PFSK-1 (cell line): ENCODE measurements around the gene DCAF17.

Source experiments
- FOXP2 ChIP-seq: optimal IDR thresholded peaks from 2 replicates; pipeline ENCODE3; 2011; ENCODE audit warnings: borderline replicate concordance, control low read depth, inconsistent platforms; ENCODE audit not compliant: insufficient read depth; ENCODE audit errors: extremely low read length, extremely low read depth
- POLR2AphosphoS5 ChIP-seq: IDR thresholded peaks from 2 replicates; pipeline ENCODE4 v1.6.1; 2012; ENCODE audit warnings: low read depth, mild to moderate bottlenecking, control low read depth, low read length, moderate library complexity
- SIN3A ChIP-seq: IDR thresholded peaks from 2 replicates; pipeline ENCODE4 v1.6.1; 2012; ENCODE audit warnings: mild to moderate bottlenecking, low read length, moderate library complexity, borderline replicate concordance; ENCODE audit not compliant: insufficient read depth
- TAF1 ChIP-seq: IDR thresholded peaks from 2 replicates; pipeline ENCODE4 v1.6.1; 2012; ENCODE audit warnings: low read length, control low read depth, borderline replicate concordance; ENCODE audit not compliant: insufficient read depth
- TF ChIP-seq, protein P1 (sequence below), 2 experiments: IDR thresholded peaks; 2 replicates each; pipeline versions ENCODE4 v1.6.1 to v1.8.0; 2011 to 2012; ENCODE audit warnings: low read depth in 2 of 2, low read length in 2 of 2, control low read depth in 1 of 2, inconsistent platforms in 1 of 2, mild to moderate bottlenecking in 1 of 2, moderate library complexity in 1 of 2; ENCODE audit not compliant: insufficient read depth in 1 of 2

DCAF17 gene

DNA sequence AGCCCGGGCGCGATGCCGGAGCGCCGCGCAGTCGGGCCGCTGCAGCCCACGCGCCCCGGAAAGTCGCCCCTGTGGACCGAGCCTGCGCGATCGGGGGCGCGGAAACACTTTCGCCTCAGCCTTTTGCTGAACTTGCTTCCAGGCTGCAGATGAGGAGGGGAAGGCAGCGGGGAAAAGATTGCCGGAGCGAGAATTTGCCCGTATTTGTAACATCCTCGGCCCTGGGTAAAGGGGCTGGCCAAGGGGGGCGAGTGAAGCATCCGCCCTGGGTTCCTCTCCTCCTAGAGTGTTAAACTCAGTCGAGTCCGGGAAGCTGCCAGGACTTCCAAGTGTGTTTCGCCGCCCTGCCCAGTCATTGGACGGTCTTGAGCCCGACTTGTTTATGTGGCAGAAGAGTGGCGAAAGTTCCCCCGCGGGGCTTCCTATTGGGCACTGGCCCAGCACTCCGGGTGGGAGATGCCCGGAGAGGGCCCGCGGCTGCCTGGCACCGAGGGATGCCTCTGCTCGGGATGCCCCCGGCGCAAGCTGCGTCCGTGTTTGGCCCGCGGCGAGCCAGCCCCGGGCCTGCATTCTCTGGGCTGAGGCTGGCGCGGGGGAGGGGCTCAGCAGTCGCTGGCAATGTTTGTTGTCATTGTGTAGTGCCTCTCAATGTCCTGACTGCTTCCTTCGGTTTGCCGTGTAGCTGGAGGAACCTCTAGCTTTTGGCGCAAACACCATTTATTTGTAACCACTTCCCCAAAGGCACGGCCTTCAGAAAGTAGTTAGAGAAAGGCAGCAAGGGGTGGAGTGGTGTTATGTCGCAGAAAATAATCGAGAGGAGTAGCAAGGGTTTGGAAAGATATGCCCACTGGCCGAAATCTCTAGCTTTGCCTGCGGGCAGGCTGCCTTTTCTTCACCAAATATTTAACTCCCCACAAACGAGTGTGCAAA lies 89.3 kb downstream of the DCAF17 start:
- no peak for TF ChIP-seq POLR2AphosphoS5
- no peak for TF ChIP-seq FOXP2
- TF ChIP-seq TAF1 = no peak
- no peak for TF ChIP-seq SIN3A
- TF ChIP-seq, protein P1, sequence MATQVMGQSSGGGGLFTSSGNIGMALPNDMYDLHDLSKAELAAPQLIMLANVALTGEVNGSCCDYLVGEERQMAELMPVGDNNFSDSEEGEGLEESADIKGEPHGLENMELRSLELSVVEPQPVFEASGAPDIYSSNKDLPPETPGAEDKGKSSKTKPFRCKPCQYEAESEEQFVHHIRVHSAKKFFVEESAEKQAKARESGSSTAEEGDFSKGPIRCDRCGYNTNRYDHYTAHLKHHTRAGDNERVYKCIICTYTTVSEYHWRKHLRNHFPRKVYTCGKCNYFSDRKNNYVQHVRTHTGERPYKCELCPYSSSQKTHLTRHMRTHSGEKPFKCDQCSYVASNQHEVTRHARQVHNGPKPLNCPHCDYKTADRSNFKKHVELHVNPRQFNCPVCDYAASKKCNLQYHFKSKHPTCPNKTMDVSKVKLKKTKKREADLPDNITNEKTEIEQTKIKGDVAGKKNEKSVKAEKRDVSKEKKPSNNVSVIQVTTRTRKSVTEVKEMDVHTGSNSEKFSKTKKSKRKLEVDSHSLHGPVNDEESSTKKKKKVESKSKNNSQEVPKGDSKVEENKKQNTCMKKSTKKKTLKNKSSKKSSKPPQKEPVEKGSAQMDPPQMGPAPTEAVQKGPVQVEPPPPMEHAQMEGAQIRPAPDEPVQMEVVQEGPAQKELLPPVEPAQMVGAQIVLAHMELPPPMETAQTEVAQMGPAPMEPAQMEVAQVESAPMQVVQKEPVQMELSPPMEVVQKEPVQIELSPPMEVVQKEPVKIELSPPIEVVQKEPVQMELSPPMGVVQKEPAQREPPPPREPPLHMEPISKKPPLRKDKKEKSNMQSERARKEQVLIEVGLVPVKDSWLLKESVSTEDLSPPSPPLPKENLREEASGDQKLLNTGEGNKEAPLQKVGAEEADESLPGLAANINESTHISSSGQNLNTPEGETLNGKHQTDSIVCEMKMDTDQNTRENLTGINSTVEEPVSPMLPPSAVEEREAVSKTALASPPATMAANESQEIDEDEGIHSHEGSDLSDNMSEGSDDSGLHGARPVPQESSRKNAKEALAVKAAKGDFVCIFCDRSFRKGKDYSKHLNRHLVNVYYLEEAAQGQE (IDR thresholded peaks at IDR 0.05; ENCODE audit: insufficient read depth in 1 of 2, low read depth in 2 of 2, low read length in 2 of 2) = no peak

DNA sequence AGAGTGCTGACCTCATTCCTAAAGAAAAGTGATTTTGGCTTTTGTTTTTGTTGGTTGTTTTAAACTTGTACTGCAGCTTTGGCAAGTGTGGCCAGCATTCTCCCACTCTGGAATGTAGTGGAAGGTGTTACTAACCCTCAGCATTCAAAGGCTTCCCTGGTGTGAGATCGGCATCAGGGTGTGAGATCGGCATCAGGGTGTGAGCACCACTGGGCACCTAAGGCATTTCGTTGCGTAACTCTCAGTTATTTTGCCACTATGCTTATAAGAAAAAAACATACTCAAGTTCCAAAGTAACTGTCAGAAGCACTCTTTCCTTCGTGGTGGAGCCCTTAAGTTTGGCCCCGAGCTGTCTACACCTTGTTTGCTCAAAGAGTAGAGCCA lies 90.0 kb downstream of the DCAF17 start:
- TF ChIP-seq SIN3A = no peak
- no peak for TF ChIP-seq TAF1
- TF ChIP-seq FOXP2 = no peak
- TF ChIP-seq, protein P1 (IDR thresholded peaks at IDR 0.05; ENCODE audit: insufficient read depth in 1 of 2, low read depth in 2 of 2, low read length in 2 of 2) = no peak
- TF ChIP-seq POLR2AphosphoS5 = no peak

DNA sequence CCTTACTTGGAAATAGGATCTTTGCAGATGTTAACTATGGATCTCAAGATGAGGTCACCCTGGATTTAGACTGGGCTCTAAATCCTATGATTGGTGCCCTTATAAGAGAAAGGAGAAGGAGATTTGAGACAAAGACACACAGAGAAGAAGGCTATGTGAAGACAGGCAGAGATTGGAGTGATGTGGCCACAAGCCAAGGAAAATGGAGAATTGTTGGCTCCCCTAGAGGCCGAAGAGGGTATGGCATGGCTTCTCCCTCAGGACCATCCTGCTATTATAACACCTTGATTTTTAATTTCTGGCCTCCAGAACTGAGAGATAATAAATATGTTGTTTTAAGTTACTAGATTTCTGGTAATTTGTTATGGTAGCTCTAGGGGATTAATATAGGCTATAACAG lies 95.9 kb downstream of the DCAF17 start:
- TF ChIP-seq, protein P1 (IDR thresholded peaks at IDR 0.05; ENCODE audit: insufficient read depth in 1 of 2, low read depth in 2 of 2, low read length in 2 of 2) = no peak
- TF ChIP-seq TAF1 = no peak
- TF ChIP-seq SIN3A = no peak
- no peak for TF ChIP-seq FOXP2
- TF ChIP-seq POLR2AphosphoS5 = no peak

DNA sequence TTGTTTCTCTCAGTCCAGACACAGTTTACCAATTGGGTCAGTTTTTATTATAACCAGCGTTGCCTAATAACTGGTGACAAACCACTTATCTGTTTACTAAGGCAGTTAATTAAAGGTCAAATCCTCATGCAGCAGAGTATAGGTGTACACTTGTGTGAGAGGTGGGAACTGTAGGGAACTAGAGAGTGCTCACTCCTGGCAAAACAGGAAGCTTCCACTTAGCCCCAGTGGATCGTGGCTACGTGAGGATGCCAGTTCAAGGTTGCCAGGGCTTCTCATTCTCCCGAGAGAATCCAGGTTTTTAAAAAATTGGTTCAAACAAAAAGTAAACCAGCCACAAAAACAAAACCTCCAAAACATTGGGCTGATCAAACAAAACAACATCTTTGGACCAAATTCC lies 96.4 kb downstream of the DCAF17 start:
- TF ChIP-seq, protein P1 (IDR thresholded peaks at IDR 0.05; ENCODE audit: insufficient read depth in 1 of 2, low read depth in 2 of 2, low read length in 2 of 2) = no peak
- TF ChIP-seq POLR2AphosphoS5 = no peak
- no peak for TF ChIP-seq FOXP2
- TF ChIP-seq TAF1 = no peak
- TF ChIP-seq SIN3A = no peak
